GM12891 (cell line): ENCODE results near the gene CHMP1B.

Source experiments
- POLR2A ChIP-seq: IDR thresholded peaks from 2 replicates; pipeline ENCODE4 v1.6.1; 2011; ENCODE audit warnings: low read depth, low read length, control low read depth
- TAF1 ChIP-seq: IDR thresholded peaks from 2 replicates; pipeline ENCODE4 v1.6.1; 2011; ENCODE audit warnings: low read depth, low read length, control low read depth

GRCh38 chr18:11842562-11842961, 8.7 kb upstream of the CHMP1B start:
- no peak for TF ChIP-seq POLR2A
- TF ChIP-seq TAF1 = no peak
